HepG2 (cell line): ENCODE results near the gene MRPL14. TPM values are rescaled to one million over a fixed set of nuclear protein-coding genes. Genes with fewer than 3 reads are reported as not detected.
A peak's percentile ranks its signal among the peaks of the same experiment; 100 is the strongest.

Experiments used
- EEA1 ChIP-seq: sonication (generic); formaldehyde crosslinking; IDR thresholded peaks from 2 replicates; pipeline ENCODE4 v1.5.1; 2020; ENCODE audit warnings: mild to moderate bottlenecking, missing genetic modification reagents, borderline replicate concordance
- GABPB1 ChIP-seq: IDR thresholded peaks from 2 replicates; pipeline ENCODE4 v1.6.1; 2016; ENCODE audit warnings: mild to moderate bottlenecking, missing genetic modification reagents, moderate library complexity, missing compliant biosample characterization
- POGK ChIP-seq: sonication (generic); formaldehyde crosslinking; conservative IDR thresholded peaks from 2 replicates; pipeline ENCODE4 v1.8.0; 2022; ENCODE audit warnings: mild to moderate bottlenecking, moderate library complexity, missing genetic modification reagents
- POLR2AphosphoS5 ChIP-seq: IDR thresholded peaks from 2 replicates; pipeline ENCODE4 v1.6.1; 2012; ENCODE audit warnings: low read depth, low read length
- RBFOX2 ChIP-seq: fragments of 200-400 bp; formaldehyde crosslinking; IDR thresholded peaks from 2 replicates; pipeline ENCODE4 v1.6.1; 2017; ENCODE audit warnings: low read depth, mild to moderate bottlenecking, low read length
- SP4 ChIP-seq: sonication (generic); formaldehyde crosslinking; IDR thresholded peaks from 2 replicates; pipeline ENCODE4 v1.8.1; 2023; ENCODE audit warnings: mild to moderate bottlenecking, missing genetic modification reagents
- SYNCRIP ChIP-seq: fragments of 200-400 bp; formaldehyde crosslinking; IDR thresholded peaks from 2 replicates; pipeline ENCODE4 v1.6.1; 2018; ENCODE audit warnings: mild to moderate bottlenecking, low read depth, low read length; ENCODE audit not compliant: insufficient read depth
- TARDBP ChIP-seq: sonication (generic); formaldehyde crosslinking; IDR thresholded peaks from 2 replicates; pipeline ENCODE4 v1.8.0; 2022; ENCODE audit warnings: mild to moderate bottlenecking, missing genetic modification reagents
- TOE1 ChIP-seq: sonication (generic); formaldehyde crosslinking; IDR thresholded peaks from 2 replicates; pipeline ENCODE4 v1.4.0; 2020; ENCODE audit warnings: mild to moderate bottlenecking, missing genetic modification reagents
- ZFP36L1 ChIP-seq: sonication (generic); formaldehyde crosslinking; IDR thresholded peaks from 2 replicates; pipeline ENCODE4 v1.8.0; 2022; ENCODE audit warnings: mild to moderate bottlenecking, missing genetic modification reagents, moderate library complexity
- ZHX1 ChIP-seq: sonication (generic); formaldehyde crosslinking; IDR thresholded peaks from 2 replicates; pipeline ENCODE4 v1.8.1; 2022; ENCODE audit warnings: low read depth, mild to moderate bottlenecking, missing genetic modification reagents
- ZNF20 ChIP-seq: sonication (generic); formaldehyde crosslinking; IDR thresholded peaks from 2 replicates; pipeline ENCODE4 v1.4.0; 2020; ENCODE audit warnings: mild to moderate bottlenecking, moderate library complexity, missing genetic modification reagents
- ZNF280D ChIP-seq: sonication (generic); formaldehyde crosslinking; IDR thresholded peaks from 2 replicates; pipeline ENCODE4 v1.5.1; 2020; ENCODE audit warnings: mild to moderate bottlenecking, missing genetic modification reagents
- ZNF670 ChIP-seq: sonication (generic); formaldehyde crosslinking; IDR thresholded peaks from 2 replicates; pipeline ENCODE4 v1.8.0; 2022; ENCODE audit warnings: mild to moderate bottlenecking, missing genetic modification reagents, borderline replicate concordance
- ZNF839 ChIP-seq: sonication (generic); formaldehyde crosslinking; IDR thresholded peaks from 2 replicates; pipeline ENCODE4 v1.4.0; 2020; ENCODE audit warnings: missing genetic modification reagents, mild to moderate bottlenecking, borderline replicate concordance
- ZXDC ChIP-seq: sonication (generic); formaldehyde crosslinking; IDR thresholded peaks from 2 replicates; pipeline ENCODE4 v1.5.0; 2020; ENCODE audit warnings: mild to moderate bottlenecking, missing genetic modification reagents
- polyA plus RNA-seq, 8 experiments: library from polyadenylated mRNA; depleted of rRNA in 3 of 8; stranded (reverse) in 7 of 8; unstranded in 1 of 8; fragments of >200 nt; fragmentation: Illumina TruSeq in 4 of 8; extraction: Trizol in 4 of 8; gene quantifications; 2 replicates each; pipeline versions ENCODE4 v1.2.1 to v1.2.3, GENCODE V29; 2011 to 2016; ENCODE audit warnings: low read depth in 4 of 8, missing spikeins in 1 of 8, mixed read lengths in 1 of 8; ENCODE audit not compliant: insufficient read depth in 1 of 8
- total RNA-seq, 5 experiments: library from RNA; depleted of rRNA; stranded (reverse); fragments of >200 nt; fragmentation: Illumina TruSeq; extraction: Trizol; gene quantifications; 2 replicates each; pipeline ENCODE4 v1.2.3, GENCODE V29; 2016; ENCODE audit warnings: low read depth in 1 of 5

The MRPL14 gene
- total and polyA plus RNA-seq, 2 of the 13 experiments (the other 11 are each of a cell fraction or from before 2014, with no cell fraction given): 157 to 178 TPM

GRCh38 chr6:44128020-44128917, 1.0 kb upstream of the MRPL14 start (continued):
- TF ChIP-seq GABPB1 (CRISPR knock-in tag) (peak; percentile 17; the same call in 1 of the 2 replicates), TOE1 (CRISPR knock-in tag) (no peak), ZXDC (CRISPR knock-in tag) (0 out of 2 replicates have a peak, but pooled peaks have one; percentile 26), ZNF670 (CRISPR knock-in tag) (0 out of 2 replicates have a peak, but pooled peaks have one; percentile 41), POLR2AphosphoS5 (no peak), ZNF280D (CRISPR knock-in tag) (no peak), ZHX1 (CRISPR knock-in tag) (no peak), SP4 (CRISPR knock-in tag) (peak; percentile 53; the same call in 1 of the 2 replicates), POGK (CRISPR knock-in tag) (0 out of 2 replicates have a peak, but pooled peaks have one; percentile 82), EEA1 (CRISPR knock-in tag) (no peak; the same call in 1 of the 2 replicates), TARDBP (CRISPR knock-in tag) (peak; percentile 36; the same call in 1 of the 2 replicates), RBFOX2 (peak; percentile 71), ZFP36L1 (no peak), ZNF20 (CRISPR knock-in tag) (peak; percentile 70; the same call in 1 of the 2 replicates), ZNF839 (CRISPR knock-in tag) (no peak), SYNCRIP (no peak)
